Fibroblast of lung (primary cell): ENCODE data around the gene CAP1. TPM values are rescaled to one million over a fixed set of nuclear protein-coding genes. Genes with fewer than 3 reads are reported as not detected.

Experiments used
- DNase-seq, 2 donors: peaks; one replicate each; pipeline versions ENCODE4 v3.0.0 to v3.0.0-alpha.2; 2010; ENCODE audit warnings: low read depth in 2 of 2
- H2AFZ ChIP-seq: 2 replicates; pipeline ENCODE4 v1.5.1; 2012; ENCODE audit warnings: low read length, control low read depth, inconsistent platforms
- H3K27ac ChIP-seq: 2 replicates; pipeline ENCODE4 v1.5.1; 2011; ENCODE audit warnings: low read length, control low read depth; ENCODE audit not compliant: insufficient read depth
- H3K27me3 ChIP-seq: 2 replicates; pipeline ENCODE4 v1.5.1; 2011; ENCODE audit warnings: mild to moderate bottlenecking, low read length; ENCODE audit not compliant: control insufficient read depth, insufficient read depth
- H3K36me3 ChIP-seq: 2 replicates; pipeline ENCODE4 v1.5.1; 2011; ENCODE audit warnings: low read length; ENCODE audit not compliant: control insufficient read depth, insufficient read depth
- H3K4me1 ChIP-seq: 2 replicates; pipeline ENCODE4 v1.5.1; 2011; ENCODE audit warnings: low read length; ENCODE audit not compliant: control insufficient read depth, insufficient read depth; ENCODE audit errors: extremely low read depth
- H3K4me2 ChIP-seq: 2 replicates; pipeline ENCODE4 v1.5.1; 2011; ENCODE audit warnings: low read length, control low read depth; ENCODE audit not compliant: insufficient read depth; ENCODE audit errors: extremely low read depth
- H3K4me3 ChIP-seq, 4 experiments: fragments of 200-600 bp in 1 of 4; sonication (generic) in 1 of 4; replicated peaks in 1 of 4; 2 replicates each; pipeline ENCODE4 v1.5.1; 2011 to 2016; ENCODE audit warnings: low read length in 4 of 4, low read depth in 3 of 4, mild to moderate bottlenecking in 3 of 4, control low read depth in 2 of 4, inconsistent platforms in 1 of 4, mixed read lengths in 1 of 4; ENCODE audit not compliant: insufficient read depth in 1 of 4; ENCODE audit errors: control extremely low read depth in 1 of 4
- H3K79me2 ChIP-seq: 2 replicates; pipeline ENCODE4 v1.5.1; 2012; ENCODE audit warnings: mild to moderate bottlenecking, low read length, inconsistent platforms; ENCODE audit not compliant: control insufficient read depth, insufficient read depth
- H3K9ac ChIP-seq: 2 replicates; pipeline ENCODE4 v1.5.1; 2011; ENCODE audit warnings: mild to moderate bottlenecking, low read length, control low read depth; ENCODE audit not compliant: insufficient read depth
- H3K9me3 ChIP-seq: 2 replicates; pipeline ENCODE4 v1.5.1; 2012; ENCODE audit warnings: low read depth, low read length; ENCODE audit not compliant: control insufficient read depth, insufficient read depth
- H4K20me1 ChIP-seq: 2 replicates; pipeline ENCODE4 v1.5.1; 2011; ENCODE audit warnings: low read length; ENCODE audit not compliant: control insufficient read depth, insufficient read depth; ENCODE audit errors: extremely low read depth
- EZH2 ChIP-seq: IDR thresholded peaks from 2 replicates; pipeline ENCODE4 v1.5.1; 2012; ENCODE audit warnings: low read length, control low read depth, mild to moderate bottlenecking; ENCODE audit errors: missing control alignments
- polyA plus RNA-seq, 2 donors: library from polyadenylated mRNA; depleted of rRNA in 1 of 2; stranded (reverse) in 1 of 2; unstranded in 1 of 2; fragments of >200 nt; gene quantifications; 2 replicates each; pipeline ENCODE4 v1.2.1, GENCODE V29; 2011 to 2012; ENCODE audit warnings: missing spikeins in 1 of 2
- total RNA-seq: library from RNA; depleted of rRNA; stranded (reverse); fragments of >200 nt; gene quantifications from 2 replicates; pipeline ENCODE4 v1.2.1, GENCODE V29; 2014
- TF ChIP-seq, protein P1 (sequence below), 2 donors: IDR thresholded peaks in 1 of 2; conservative IDR thresholded peaks in 1 of 2; 1 replicate in 1 of 2; 2 replicates in 1 of 2; pipeline ENCODE4 v1.5.1; 2011 to 2012; ENCODE audit warnings: low read length in 2 of 2, control low read depth in 1 of 2, inconsistent platforms in 1 of 2, low read depth in 1 of 2, mild to moderate bottlenecking in 1 of 2

CAP1 gene
- total and polyA plus RNA-seq, 2 donors (not counting 1 experiment from before 2014, with no cell fraction given), result 352 to 836 TPM

DNA sequence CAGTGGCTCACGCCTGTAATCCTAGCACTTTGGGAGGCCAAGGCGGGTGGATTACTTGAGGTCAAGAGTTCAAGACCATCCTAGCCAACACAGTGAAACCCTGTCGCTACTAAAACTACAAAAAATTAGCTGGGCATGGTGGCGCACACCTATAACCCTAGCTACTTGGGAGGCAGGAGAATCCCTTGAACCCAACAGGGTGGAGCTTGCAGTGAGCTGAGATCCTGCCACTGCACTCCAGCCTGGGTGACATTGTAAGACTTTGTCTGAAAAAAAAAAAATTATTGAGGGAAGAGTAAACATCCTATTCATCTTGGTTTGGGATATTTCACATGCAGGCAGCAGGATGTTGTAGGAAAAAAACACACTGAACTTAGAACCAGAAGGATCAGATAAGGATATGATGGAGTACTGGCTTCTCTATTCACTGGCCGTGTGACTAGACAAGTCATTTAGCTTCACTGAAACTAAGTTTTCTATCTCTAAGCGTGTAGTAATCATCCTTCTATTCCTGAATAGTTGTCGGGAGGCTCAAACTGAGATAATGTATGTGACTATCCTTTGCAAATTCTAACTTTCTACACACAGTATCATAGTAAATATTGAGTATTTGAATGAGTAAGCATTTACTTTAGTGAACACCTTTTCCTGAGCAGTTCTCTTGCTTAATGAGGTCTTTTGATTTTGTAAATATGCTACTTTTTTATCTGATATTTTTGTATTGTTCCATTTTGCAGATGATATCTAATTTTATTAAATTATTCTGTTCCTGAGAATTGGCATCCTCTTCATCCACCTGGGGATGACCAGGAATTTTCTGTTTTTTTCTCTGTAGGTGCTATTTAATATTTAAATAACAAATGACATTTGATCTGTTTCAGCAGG lies 18.2 kb downstream of the CAP1 start:
- H3K27me3 ChIP-seq, result no peaks in the 10 kb centered on the region
- H3K4me1 ChIP-seq, result no peaks in the 10 kb centered on the region
- H3K79me2 ChIP-seq, result peaks cover 64% of the 10 kb centered on the region
- no peaks in the 10 kb centered on the region for H3K9me3 ChIP-seq
- H2AFZ ChIP-seq, result no peak overlapping the region
- H3K9ac ChIP-seq, result no peak overlapping the region
- no peak overlapping the region for H3K27ac ChIP-seq
- peak in 1 of 2 donors; percentile 48 for DNase-seq
- peaks cover 4% of the 10 kb centered on the region for H4K20me1 ChIP-seq
- H3K36me3 ChIP-seq, result peaks cover 6% of the 10 kb centered on the region
- H3K4me2 ChIP-seq, result no peak overlapping the region
- TF ChIP-seq, protein P1, sequence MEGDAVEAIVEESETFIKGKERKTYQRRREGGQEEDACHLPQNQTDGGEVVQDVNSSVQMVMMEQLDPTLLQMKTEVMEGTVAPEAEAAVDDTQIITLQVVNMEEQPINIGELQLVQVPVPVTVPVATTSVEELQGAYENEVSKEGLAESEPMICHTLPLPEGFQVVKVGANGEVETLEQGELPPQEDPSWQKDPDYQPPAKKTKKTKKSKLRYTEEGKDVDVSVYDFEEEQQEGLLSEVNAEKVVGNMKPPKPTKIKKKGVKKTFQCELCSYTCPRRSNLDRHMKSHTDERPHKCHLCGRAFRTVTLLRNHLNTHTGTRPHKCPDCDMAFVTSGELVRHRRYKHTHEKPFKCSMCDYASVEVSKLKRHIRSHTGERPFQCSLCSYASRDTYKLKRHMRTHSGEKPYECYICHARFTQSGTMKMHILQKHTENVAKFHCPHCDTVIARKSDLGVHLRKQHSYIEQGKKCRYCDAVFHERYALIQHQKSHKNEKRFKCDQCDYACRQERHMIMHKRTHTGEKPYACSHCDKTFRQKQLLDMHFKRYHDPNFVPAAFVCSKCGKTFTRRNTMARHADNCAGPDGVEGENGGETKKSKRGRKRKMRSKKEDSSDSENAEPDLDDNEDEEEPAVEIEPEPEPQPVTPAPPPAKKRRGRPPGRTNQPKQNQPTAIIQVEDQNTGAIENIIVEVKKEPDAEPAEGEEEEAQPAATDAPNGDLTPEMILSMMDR (conservative IDR thresholded peaks at IDR 0.05 in 1 of 2, IDR thresholded peaks at IDR 0.05 in 1 of 2; ENCODE audit: low read depth in 1 of 2, low read length in 2 of 2), result no peak
- TF ChIP-seq EZH2, result no peak
- H3K4me3 ChIP-seq, result no peak overlapping the region

DNA sequence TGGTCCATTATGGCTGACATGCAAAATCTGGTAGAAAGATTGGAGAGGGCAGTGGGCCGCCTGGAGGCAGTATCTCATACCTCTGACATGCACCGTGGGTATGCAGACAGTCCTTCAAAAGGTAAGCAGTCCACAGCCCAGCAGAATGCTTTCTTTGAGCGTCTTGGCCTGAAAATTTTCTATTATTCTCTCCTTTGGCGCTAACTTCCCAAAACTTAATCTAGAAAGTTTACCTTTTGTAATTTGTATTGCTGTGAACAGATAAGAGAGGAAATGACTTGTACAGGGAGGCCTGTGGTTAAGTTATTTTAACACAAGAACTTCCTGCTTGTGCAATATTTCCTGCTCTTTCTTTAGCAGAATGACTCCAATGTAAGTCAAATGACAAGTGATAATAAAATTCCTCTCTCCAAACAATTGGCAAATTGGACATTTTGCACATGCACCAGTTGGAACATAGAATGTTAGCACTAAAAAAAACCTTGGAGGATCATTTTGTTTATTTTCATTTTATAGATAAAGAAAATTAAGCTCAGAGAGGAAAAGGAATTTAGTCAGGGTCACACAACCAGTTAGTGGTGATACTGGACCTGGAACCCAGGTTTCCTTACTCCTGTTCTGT lies 18.9 kb downstream of the CAP1 start:
- Histone ChIP-seq H3K36me3 (peaks cover 10% of the 10 kb centered on the region), H3K79me2 (peaks cover 57% of the 10 kb centered on the region), H2AFZ (no peak overlapping the region), H3K27ac (no peak overlapping the region), H3K9ac (no peak overlapping the region), H3K9me3 (no peaks in the 10 kb centered on the region), H4K20me1 (peaks cover 4% of the 10 kb centered on the region), H3K4me1 (no peaks in the 10 kb centered on the region), H3K4me2 (no peak overlapping the region), H3K27me3 (no peaks in the 10 kb centered on the region), H3K4me3 (no peak overlapping the region)
- no peak for TF ChIP-seq EZH2
- TF ChIP-seq, protein P1 (conservative IDR thresholded peaks at IDR 0.05 in 1 of 2, IDR thresholded peaks at IDR 0.05 in 1 of 2; ENCODE audit: low read depth in 1 of 2, low read length in 2 of 2), result no peak
- DNase-seq, result peak; percentile 30 to 73

DNA sequence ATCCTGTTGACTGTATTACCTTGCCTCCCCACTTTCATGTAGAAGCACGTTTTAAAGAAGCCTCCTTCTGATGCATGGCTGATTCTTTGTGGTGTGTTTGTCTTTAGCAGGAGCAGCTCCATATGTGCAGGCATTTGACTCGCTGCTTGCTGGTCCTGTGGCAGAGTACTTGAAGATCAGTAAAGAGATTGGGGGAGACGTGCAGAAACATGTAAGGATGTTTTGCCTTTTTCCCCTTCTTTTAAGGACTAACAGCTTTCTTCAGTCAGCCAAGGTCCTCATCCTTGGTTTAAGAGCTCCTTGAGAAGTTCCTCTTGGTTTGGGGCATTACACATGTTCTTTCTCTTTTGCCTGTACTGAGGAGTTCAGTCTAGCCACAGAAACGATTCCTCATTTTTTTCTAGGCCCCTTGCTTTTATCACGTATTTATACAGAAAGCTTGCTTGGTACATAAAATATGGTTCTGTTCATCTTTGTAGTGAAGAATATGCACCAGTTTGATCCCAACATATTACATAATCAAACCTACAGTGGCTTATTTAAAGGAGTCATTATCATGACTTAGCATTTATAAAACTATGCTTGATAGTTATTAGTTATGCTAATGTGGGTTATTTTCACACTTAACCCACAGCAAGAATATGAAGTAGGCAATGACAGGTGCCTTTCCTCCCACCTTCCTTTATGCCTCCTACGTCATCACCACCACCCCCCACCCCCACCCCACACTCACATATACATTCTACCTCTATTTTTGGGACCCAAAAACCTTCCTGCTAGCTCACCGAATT lies 19.6 kb downstream of the CAP1 start:
- no peak overlapping the region for H2AFZ ChIP-seq
- H4K20me1 ChIP-seq, result peaks cover 4% of the 10 kb centered on the region
- H3K9ac ChIP-seq, result no peak overlapping the region
- H3K9me3 ChIP-seq, result no peaks in the 10 kb centered on the region
- no peaks in the 10 kb centered on the region for H3K27me3 ChIP-seq
- H3K4me3 ChIP-seq, result no peak overlapping the region
- no peak for DNase-seq
- H3K4me2 ChIP-seq, result no peak overlapping the region
- peaks cover 50% of the 10 kb centered on the region for H3K79me2 ChIP-seq
- peaks cover 15% of the 10 kb centered on the region for H3K36me3 ChIP-seq
- H3K4me1 ChIP-seq, result no peaks in the 10 kb centered on the region
- TF ChIP-seq EZH2, result no peak
- TF ChIP-seq, protein P1 (conservative IDR thresholded peaks at IDR 0.05 in 1 of 2, IDR thresholded peaks at IDR 0.05 in 1 of 2; ENCODE audit: low read depth in 1 of 2, low read length in 2 of 2), result no peak
- H3K27ac ChIP-seq, result no peak overlapping the region
